ENCODE measurements around the gene TSHZ2.

DNA sequence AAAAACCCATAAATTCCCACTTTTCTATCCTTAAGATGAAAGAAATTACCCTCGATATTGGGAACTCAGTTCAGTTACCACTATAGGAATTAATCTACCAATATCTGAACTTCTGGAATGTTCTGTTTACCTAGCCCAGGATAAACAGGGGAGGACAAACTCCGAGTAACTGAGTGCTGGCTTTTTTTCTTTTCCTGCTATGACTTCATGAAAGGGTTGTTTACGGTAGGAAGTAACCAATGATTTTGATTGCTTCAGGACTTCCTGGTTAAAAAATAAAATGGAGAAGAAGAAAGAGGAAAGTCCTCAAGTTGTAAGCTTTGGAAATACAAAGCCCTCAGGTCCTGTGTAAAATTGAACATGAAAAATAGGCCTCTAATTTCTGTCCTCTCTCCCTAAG is 453.8 kb downstream of the TSHZ2 start:
- TF ChIP-seq REST (IDR thresholded peaks at IDR 0.05; ENCODE audit: low read depth): no peak
- TF ChIP-seq EZH2 (IDR thresholded peaks at IDR 0.05): no peak
- TF ChIP-seq JUND (IDR thresholded peaks at IDR 0.05): no peak
- TF ChIP-seq, protein P1, sequence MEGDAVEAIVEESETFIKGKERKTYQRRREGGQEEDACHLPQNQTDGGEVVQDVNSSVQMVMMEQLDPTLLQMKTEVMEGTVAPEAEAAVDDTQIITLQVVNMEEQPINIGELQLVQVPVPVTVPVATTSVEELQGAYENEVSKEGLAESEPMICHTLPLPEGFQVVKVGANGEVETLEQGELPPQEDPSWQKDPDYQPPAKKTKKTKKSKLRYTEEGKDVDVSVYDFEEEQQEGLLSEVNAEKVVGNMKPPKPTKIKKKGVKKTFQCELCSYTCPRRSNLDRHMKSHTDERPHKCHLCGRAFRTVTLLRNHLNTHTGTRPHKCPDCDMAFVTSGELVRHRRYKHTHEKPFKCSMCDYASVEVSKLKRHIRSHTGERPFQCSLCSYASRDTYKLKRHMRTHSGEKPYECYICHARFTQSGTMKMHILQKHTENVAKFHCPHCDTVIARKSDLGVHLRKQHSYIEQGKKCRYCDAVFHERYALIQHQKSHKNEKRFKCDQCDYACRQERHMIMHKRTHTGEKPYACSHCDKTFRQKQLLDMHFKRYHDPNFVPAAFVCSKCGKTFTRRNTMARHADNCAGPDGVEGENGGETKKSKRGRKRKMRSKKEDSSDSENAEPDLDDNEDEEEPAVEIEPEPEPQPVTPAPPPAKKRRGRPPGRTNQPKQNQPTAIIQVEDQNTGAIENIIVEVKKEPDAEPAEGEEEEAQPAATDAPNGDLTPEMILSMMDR (IDR thresholded peaks at IDR 0.05 in 2 of 3, conservative IDR thresholded peaks at IDR 0.05 in 1 of 3; ENCODE audit: borderline replicate concordance in 1 of 3, insufficient read depth in 1 of 3, low read depth in 2 of 3, low read length in 2 of 3): no peak
- TF ChIP-seq POLR2AphosphoS5 (IDR thresholded peaks at IDR 0.05; ENCODE audit: low read depth, low read length): no peak
- TF ChIP-seq YY1 (IDR thresholded peaks at IDR 0.05; ENCODE audit: extremely low read depth, insufficient replicate concordance, low read depth, low read length): no peak
- no peak for TF ChIP-seq FOSL1 (IDR thresholded peaks at IDR 0.05; ENCODE audit: low read depth)

Data from HCT116 (cell line).